ENCODE data around the gene SNRNP48. TPM values are rescaled to one million over a fixed set of nuclear protein-coding genes. Genes with fewer than 3 reads are reported as not detected.

SNRNP48 gene
- total RNA-seq, 3 donors from 2014 or later: 13.9 to 20.9 (median 15.4) TPM

DNA sequence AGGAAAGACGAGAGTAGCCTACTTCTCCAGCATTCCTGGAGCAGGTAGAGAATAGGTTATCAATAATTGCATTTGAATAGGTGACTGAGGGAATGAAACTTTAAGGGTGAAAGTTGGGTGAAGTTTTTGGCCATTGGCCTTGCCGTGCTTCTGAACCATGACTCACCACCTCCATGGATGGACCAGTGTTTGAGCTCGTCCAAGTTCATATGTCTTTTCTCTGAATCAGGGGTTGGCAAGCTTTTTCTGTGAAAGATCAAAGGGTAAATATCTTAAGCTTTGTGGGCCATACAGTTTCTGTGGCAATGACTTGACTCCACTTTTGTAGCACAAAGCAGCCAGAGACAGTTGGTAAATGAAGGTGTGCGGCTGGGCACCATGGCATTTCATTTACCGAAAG, 31.8 kb downstream of the SNRNP48 start:
- Histone ChIP-seq H3K9me3 (no peaks in the 10 kb centered on the region), H3K4me1 (peaks cover 4 to 5% of the 10 kb centered on the region in 2 donors), H3K27ac (no peak overlapping the region), H3K36me3 (no peaks in the 10 kb centered on the region), H3K4me3 (no peak overlapping the region), H3K27me3 (no peaks in the 10 kb centered on the region)
- DNase-seq (ENCODE audit: low spot score in 2 of 2): no peak
- TF ChIP-seq POLR2A (IDR thresholded peaks at IDR 0.05) (no peak), POLR2AphosphoS5 (IDR thresholded peaks at IDR 0.05) (no peak)
- TF ChIP-seq, protein P1, sequence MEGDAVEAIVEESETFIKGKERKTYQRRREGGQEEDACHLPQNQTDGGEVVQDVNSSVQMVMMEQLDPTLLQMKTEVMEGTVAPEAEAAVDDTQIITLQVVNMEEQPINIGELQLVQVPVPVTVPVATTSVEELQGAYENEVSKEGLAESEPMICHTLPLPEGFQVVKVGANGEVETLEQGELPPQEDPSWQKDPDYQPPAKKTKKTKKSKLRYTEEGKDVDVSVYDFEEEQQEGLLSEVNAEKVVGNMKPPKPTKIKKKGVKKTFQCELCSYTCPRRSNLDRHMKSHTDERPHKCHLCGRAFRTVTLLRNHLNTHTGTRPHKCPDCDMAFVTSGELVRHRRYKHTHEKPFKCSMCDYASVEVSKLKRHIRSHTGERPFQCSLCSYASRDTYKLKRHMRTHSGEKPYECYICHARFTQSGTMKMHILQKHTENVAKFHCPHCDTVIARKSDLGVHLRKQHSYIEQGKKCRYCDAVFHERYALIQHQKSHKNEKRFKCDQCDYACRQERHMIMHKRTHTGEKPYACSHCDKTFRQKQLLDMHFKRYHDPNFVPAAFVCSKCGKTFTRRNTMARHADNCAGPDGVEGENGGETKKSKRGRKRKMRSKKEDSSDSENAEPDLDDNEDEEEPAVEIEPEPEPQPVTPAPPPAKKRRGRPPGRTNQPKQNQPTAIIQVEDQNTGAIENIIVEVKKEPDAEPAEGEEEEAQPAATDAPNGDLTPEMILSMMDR (IDR thresholded peaks at IDR 0.05): no peak
- intact Hi-C loops (cut with DNase I; ENCODE audit: low total_unique reads): no loop called here

DNA sequence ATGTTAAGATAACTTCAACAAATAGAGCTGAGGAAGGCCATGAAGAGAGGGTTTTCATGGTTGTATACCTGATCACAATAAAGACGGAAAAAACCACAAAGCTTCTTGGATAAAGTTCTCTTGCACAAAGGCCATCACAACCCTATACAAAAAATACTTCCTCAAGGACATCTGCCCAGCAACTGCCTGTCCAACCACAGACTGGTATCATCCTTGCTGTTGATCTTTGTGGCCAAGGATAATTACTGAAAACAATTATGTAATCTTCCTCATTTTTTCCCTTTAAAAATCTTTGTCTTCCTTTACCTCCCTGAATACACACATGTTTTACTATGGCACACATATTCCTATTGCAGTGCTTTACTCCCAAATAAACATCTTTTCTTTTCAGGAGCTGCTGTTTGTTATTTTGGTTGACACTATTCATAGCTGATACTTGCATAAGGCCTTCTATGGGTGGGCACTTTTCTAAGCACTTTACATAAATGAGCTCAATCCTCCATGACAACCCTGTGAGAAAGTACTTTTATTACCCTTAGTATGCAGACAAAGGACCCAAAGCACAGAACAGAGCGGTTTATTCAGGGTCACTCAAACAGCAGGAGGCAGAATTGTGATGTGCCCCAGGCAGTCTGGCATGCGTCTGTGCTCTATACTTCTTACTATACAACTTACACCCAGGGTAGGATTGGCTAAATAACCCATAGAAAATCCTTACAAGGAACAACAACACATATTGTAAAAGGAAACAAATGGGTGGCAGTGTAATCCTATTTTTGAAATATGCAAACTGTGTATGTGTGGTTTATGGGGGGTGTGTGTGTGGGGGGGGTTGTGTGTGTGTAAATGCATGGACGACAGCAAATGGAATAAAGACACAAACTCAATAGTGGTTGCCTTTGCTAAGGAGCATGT, 35.1 kb downstream of the SNRNP48 start:
- H3K9me3 ChIP-seq: no peaks in the 10 kb centered on the region
- H3K4me3 ChIP-seq: no peak overlapping the region
- no peak overlapping the region for H3K27ac ChIP-seq
- DNase-seq (ENCODE audit: low spot score in 2 of 2): no peak
- TF ChIP-seq POLR2A (IDR thresholded peaks at IDR 0.05) (no peak), POLR2AphosphoS5 (IDR thresholded peaks at IDR 0.05) (no peak)
- TF ChIP-seq, protein P1 (IDR thresholded peaks at IDR 0.05): no peak
- no peaks in the 10 kb centered on the region for H3K27me3 ChIP-seq
- H3K36me3 ChIP-seq: no peaks in the 10 kb centered on the region
- intact Hi-C loops (cut with DNase I; ENCODE audit: low total_unique reads): loop anchor here (5.0 kb wide), 1 partner anchor 802 kb away; no protein-coding TSS in a partner anchor
- H3K4me1 ChIP-seq: no peaks in the 10 kb centered on the region

DNA sequence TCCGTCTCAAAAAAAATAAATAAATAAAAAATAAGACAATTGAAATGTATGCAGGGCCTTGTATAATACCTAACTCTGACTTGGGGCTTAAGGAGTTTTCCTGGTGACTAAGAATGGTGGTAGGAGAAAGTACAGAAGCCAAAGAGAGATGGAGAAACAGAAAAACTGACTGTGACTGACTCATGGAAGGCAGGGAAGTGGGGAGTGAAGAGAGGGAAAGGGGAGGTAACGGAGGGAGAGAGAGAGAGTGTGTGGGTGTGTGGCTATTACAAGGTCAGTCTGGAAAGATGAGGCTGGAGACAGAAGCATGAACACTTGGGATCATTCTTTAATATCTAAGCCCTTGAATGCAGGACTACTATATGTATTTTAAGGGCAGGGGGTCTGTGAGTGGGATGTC, 38.5 kb downstream of the SNRNP48 start:
- H3K4me3 ChIP-seq: peak overlapping the region in 1 of 3 donors; percentile 8
- intact Hi-C loops (cut with DNase I; ENCODE audit: low total_unique reads): loop anchor here (2.0 to 5.0 kb wide), 2 partner anchors 52 to 799 kb away; no protein-coding TSS in a partner anchor
- no peaks in the 10 kb centered on the region for H3K36me3 ChIP-seq
- TF ChIP-seq POLR2A (IDR thresholded peaks at IDR 0.05): no peak
- TF ChIP-seq, protein P1 (IDR thresholded peaks at IDR 0.05): no peak
- TF ChIP-seq POLR2AphosphoS5 (IDR thresholded peaks at IDR 0.05): no peak
- no peaks in the 10 kb centered on the region for H3K27me3 ChIP-seq
- H3K4me1 ChIP-seq: no peaks in the 10 kb centered on the region
- no peaks in the 10 kb centered on the region for H3K9me3 ChIP-seq
- peak overlapping the region in 1 of 2 donors; percentile 43 for H3K27ac ChIP-seq
- no peak for DNase-seq (ENCODE audit: low spot score in 2 of 2)

DNA sequence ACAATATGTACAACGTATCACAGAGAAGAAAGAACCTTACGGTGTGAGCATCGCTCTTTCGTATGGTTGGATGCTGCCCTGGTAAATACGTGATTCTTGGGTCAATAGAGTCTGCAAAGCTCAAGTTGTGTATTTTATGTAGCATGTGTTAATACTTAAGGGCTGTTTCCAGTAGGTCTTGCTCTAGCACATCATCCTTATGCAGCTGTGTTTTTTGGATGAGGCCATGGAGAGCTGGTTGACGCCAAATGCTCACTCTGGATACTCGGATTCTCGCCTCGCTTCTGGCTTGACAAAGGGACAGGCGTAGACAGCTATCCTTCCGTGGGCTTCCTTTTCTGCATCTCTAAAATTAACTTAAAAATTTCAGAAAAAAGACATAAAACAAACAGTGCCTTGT, 38.9 kb downstream of the SNRNP48 start:
- peak overlapping the region in 1 of 3 donors; percentile 8 for H3K4me3 ChIP-seq
- H3K9me3 ChIP-seq: no peaks in the 10 kb centered on the region
- H3K27ac ChIP-seq: peak overlapping the region in 1 of 2 donors; percentile 43
- H3K27me3 ChIP-seq: no peaks in the 10 kb centered on the region
- no peaks in the 10 kb centered on the region for H3K4me1 ChIP-seq
- DNase-seq (ENCODE audit: low spot score in 2 of 2): no peak
- intact Hi-C loops (cut with DNase I; ENCODE audit: low total_unique reads): loop anchor here (2.0 to 5.0 kb wide), 2 partner anchors 52 to 798 kb away; no protein-coding TSS in a partner anchor
- H3K36me3 ChIP-seq: no peaks in the 10 kb centered on the region
- TF ChIP-seq, protein P1 (IDR thresholded peaks at IDR 0.05): no peak
- TF ChIP-seq POLR2A (IDR thresholded peaks at IDR 0.05) (no peak), POLR2AphosphoS5 (IDR thresholded peaks at IDR 0.05) (no peak)

DNA sequence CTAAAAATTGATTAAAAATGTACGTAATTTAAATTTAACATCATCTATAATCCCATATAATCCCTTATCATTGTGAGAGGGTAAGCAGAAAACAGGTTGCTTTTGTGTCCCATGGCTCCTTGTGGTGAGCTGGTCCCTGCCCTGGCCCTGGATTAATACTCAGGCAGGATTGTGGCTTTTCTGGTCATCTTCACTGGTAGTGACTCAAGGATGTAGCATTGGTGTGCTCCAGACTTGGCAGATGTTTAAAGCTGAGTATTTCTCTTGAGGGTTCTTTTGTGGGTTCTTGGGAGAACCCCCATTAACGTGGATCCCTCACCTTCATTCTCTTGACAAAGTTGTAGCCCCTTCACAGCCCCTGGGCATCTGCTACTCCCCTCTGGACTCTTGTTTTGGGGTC, 39.3 kb downstream of the SNRNP48 start:
- no peak for TF ChIP-seq POLR2AphosphoS5 (IDR thresholded peaks at IDR 0.05)
- TF ChIP-seq POLR2A (IDR thresholded peaks at IDR 0.05): no peak
- TF ChIP-seq, protein P1 (IDR thresholded peaks at IDR 0.05): no peak
- intact Hi-C loops (cut with DNase I; ENCODE audit: low total_unique reads): loop anchor here (2.0 to 5.0 kb wide), 2 partner anchors 51 to 798 kb away; no protein-coding TSS in a partner anchor
- Histone ChIP-seq H3K36me3 (no peaks in the 10 kb centered on the region), H3K9me3 (no peaks in the 10 kb centered on the region), H3K4me3 (no peak overlapping the region), H3K27me3 (no peaks in the 10 kb centered on the region), H3K27ac (no peak overlapping the region), H3K4me1 (no peaks in the 10 kb centered on the region)
- no peak for DNase-seq (ENCODE audit: low spot score in 2 of 2)

Data from breast epithelium (tissue), 4 donors.